Jurkat, Clone E6-1 (cell line): ENCODE results near the gene RSPH10B.
"Not testable (repeated sequence)": the region's sequence is repeated elsewhere in the genome, so short reads cannot be mapped to it uniquely, and the experiment has no call there.

Experiments
- DNase-seq: peaks from one replicate; pipeline ENCODE4 v3.0.0-alpha.2; 2011; ENCODE audit warnings: low read depth, low spot score
- H3K4me3 ChIP-seq: 2 replicates; pipeline ENCODE4 v1.5.1; 2011; ENCODE audit warnings: mild to moderate bottlenecking, low read length, control low read depth, moderate library complexity

Gene RSPH10B

GRCh38 chr7:5931905-5932644, 38.4 kb downstream of the RSPH10B start:
- H3K4me3 ChIP-seq, DNase-seq: not testable (repeated sequence)

GRCh38 chr7:5931250-5931649, 39.2 kb downstream of the RSPH10B start:
- not testable (repeated sequence) for H3K4me3 ChIP-seq, DNase-seq

- not testable (repeated sequence) for H3K4me3 ChIP-seq, DNase-seq
Observed at GRCh38 chr7:5930290-5930689, 40.2 kb downstream of the RSPH10B start.

- DNase-seq, H3K4me3 ChIP-seq: not testable (repeated sequence)
Observed at GRCh38 chr7:5926263-5926870, 44.1 kb downstream of the RSPH10B start.

- not testable (repeated sequence) for DNase-seq, H3K4me3 ChIP-seq
Observed at GRCh38 chr7:5924630-5925029, 45.9 kb downstream of the RSPH10B start.

GRCh38 chr7:5924180-5924579, 46.3 kb downstream of the RSPH10B start:
- not testable (repeated sequence) for DNase-seq

GRCh38 chr7:5916529-5916928, 54.0 kb downstream of the RSPH10B start:
- DNase-seq = not testable (repeated sequence)

More at GRCh38 chr7:5924180-5924579, 46.3 kb downstream of the RSPH10B start:
- not testable (repeated sequence) for H3K4me3 ChIP-seq

GRCh38 chr7:5908835-5909234, 61.7 kb downstream of the RSPH10B start:
- H3K4me3 ChIP-seq, DNase-seq: not testable (repeated sequence)

More at GRCh38 chr7:5916529-5916928, 54.0 kb downstream of the RSPH10B start:
- H3K4me3 ChIP-seq = not testable (repeated sequence)

- H3K4me3 ChIP-seq, DNase-seq: not testable (repeated sequence)
Observed at GRCh38 chr7:5904726-5905125, 65.8 kb downstream of the RSPH10B start.

- not testable (repeated sequence) for DNase-seq, H3K4me3 ChIP-seq
Observed at GRCh38 chr7:5903002-5903401, 67.5 kb downstream of the RSPH10B start.

- peak within 1 kb of the TSS; percentile 44 for H3K4me3 ChIP-seq
- DNase-seq = peak; percentile 46
Observed at GRCh38 chr7:5898480-5899224, 71.8 kb downstream of the RSPH10B start, which contains the start of gene CCZ1. Gene CCZ1, plus strand, starts transcription at chr7:5898733. Its CDS starts 67 bp downstream, at chr7:5898800.

- not testable (repeated sequence) for H3K4me3 ChIP-seq, DNase-seq
Observed at GRCh38 chr7:5897369-5897919, 73.0 kb downstream of the RSPH10B start.

- no peak overlapping the region for H3K4me3 ChIP-seq
- no peak for DNase-seq
Observed at GRCh38 chr7:5892498-5892897, 78.0 kb downstream of the RSPH10B start.

GRCh38 chr7:5890244-5890643, 80.2 kb downstream of the RSPH10B start:
- not testable (repeated sequence) for DNase-seq, H3K4me3 ChIP-seq

- H3K4me3 ChIP-seq, DNase-seq: not testable (repeated sequence)
Observed at GRCh38 chr7:5888021-5888420, 82.5 kb downstream of the RSPH10B start.

GRCh38 chr7:5884431-5884830, 86.1 kb downstream of the RSPH10B start:
- H3K4me3 ChIP-seq, DNase-seq: not testable (repeated sequence)

- DNase-seq, H3K4me3 ChIP-seq: not testable (repeated sequence)
Observed at GRCh38 chr7:5880106-5880505, 90.4 kb downstream of the RSPH10B start.

- DNase-seq, H3K4me3 ChIP-seq: not testable (repeated sequence)
Observed at GRCh38 chr7:5879591-5879990, 90.9 kb downstream of the RSPH10B start.
